Activated B cell treated with CpG ODN at 0.5 μM for 24 hours (primary cell): ENCODE results near the gene PREP. TPM values are rescaled to one million over a fixed set of nuclear protein-coding genes. Genes with fewer than 3 reads are reported as not detected.
"Not testable (repeated sequence)": the region's sequence is repeated elsewhere in the genome, so short reads cannot be mapped to it uniquely, and the experiment has no call there.

Experiments
- ATAC-seq: fragments of 200-7000 bp; cut with Tn5 transposase; one replicate; pipeline ENCODE4 v1.10.0; 2021; ENCODE audit warnings: low read depth, mild to moderate bottlenecking, moderate library complexity
- CTCF ChIA-PET: fragments of 350-600 bp; sonication (Branson Sonifier 250); formaldehyde crosslinking; loops from one replicate; lab custom pipeline; 2021; ENCODE audit warnings: antibody characterized with exemption; lab: Charles Lee
- POLR2A ChIA-PET: fragments of 350-600 bp; sonication (Branson Sonifier 250); formaldehyde crosslinking; loops from one replicate; lab custom pipeline; 2021; ENCODE audit warnings: antibody characterized with exemption; lab: Charles Lee
- DNase-seq: peaks from one replicate; pipeline ENCODE4 v3.0.0; 2022
- H3K27ac Mint-ChIP-seq: one replicate; pipeline ENCODE4 v1.8.0; 2020; ENCODE audit warnings: mixed read lengths
- H3K27me3 Mint-ChIP-seq: one replicate; pipeline ENCODE4 v1.8.0; 2021; ENCODE audit warnings: mixed read lengths
- H3K36me3 Mint-ChIP-seq: one replicate; pipeline ENCODE4 v1.8.0; 2021; ENCODE audit warnings: low read depth, mixed read lengths
- H3K4me1 Mint-ChIP-seq: one replicate; pipeline ENCODE4 v1.8.0; 2021; ENCODE audit warnings: mixed read lengths
- H3K4me3 Mint-ChIP-seq: one replicate; pipeline ENCODE4 v1.8.0; 2020; ENCODE audit warnings: mild to moderate bottlenecking, mixed read lengths
- H3K9me3 Mint-ChIP-seq: one replicate; pipeline ENCODE4 v1.8.0; 2020; ENCODE audit warnings: mixed read lengths
- intact Hi-C: fragments of 100-400 bp; cut with micrococcal nuclease; formaldehyde crosslinking; loops from one replicate; pipeline ENCODE4 v1.15.1; 2024
- total RNA-seq: library from RNA; stranded (reverse); gene quantifications from 2 replicates; pipeline ENCODE4 v1.2.3, GENCODE V29; 2022
- TF ChIP-seq, protein P1 (sequence below): fragments of 200-600 bp; IDR thresholded peaks from one replicate; pipeline ENCODE4 v1.8.0; 2022; ENCODE audit warnings: antibody characterized with exemption, mild to moderate bottlenecking

Gene PREP
- total RNA-seq, 1 donor from 2014 or later = 31.1 TPM

DNA sequence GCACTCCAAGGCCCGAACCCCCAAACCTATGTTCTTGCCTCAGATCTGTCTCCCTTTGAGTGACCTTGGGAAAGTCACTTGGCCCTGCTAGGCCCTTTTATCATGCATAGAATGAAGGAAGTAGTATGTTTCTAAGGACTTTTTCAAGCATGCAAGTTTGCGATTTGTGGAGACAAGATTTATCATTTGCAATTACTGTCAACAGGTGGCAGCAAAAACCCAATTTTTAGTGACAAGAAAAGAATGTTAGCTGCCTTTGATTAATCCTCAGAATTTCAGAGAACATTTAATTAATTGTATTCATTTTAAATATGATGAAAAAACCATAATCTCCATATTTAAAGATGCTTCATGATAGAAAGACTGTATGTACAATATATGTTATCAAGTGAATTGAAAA is 28.3 kb upstream of the PREP start:
- DNase-seq (no peak), ATAC-seq (no peak)
- no peak overlapping the region for H3K4me3 Mint-ChIP-seq
- intact Hi-C loops = loop anchor here (1.0 to 5.0 kb wide), 5 partner anchors 302 to 1136 kb away; no protein-coding TSS in a partner anchor
- CTCF ChIA-PET = interaction anchor here (0.8 to 3.7 kb wide), 12 partner anchors 9 to 871 kb away, joined by 3 to 29 read pairs (median 6); no protein-coding TSS in a partner anchor
- H3K4me1 Mint-ChIP-seq = no peaks in the 10 kb centered on the region
- peaks cover 8% of the 10 kb centered on the region for H3K27me3 Mint-ChIP-seq
- TF ChIP-seq, protein P1, sequence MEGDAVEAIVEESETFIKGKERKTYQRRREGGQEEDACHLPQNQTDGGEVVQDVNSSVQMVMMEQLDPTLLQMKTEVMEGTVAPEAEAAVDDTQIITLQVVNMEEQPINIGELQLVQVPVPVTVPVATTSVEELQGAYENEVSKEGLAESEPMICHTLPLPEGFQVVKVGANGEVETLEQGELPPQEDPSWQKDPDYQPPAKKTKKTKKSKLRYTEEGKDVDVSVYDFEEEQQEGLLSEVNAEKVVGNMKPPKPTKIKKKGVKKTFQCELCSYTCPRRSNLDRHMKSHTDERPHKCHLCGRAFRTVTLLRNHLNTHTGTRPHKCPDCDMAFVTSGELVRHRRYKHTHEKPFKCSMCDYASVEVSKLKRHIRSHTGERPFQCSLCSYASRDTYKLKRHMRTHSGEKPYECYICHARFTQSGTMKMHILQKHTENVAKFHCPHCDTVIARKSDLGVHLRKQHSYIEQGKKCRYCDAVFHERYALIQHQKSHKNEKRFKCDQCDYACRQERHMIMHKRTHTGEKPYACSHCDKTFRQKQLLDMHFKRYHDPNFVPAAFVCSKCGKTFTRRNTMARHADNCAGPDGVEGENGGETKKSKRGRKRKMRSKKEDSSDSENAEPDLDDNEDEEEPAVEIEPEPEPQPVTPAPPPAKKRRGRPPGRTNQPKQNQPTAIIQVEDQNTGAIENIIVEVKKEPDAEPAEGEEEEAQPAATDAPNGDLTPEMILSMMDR = no peak
- no peaks in the 10 kb centered on the region for H3K9me3 Mint-ChIP-seq
- POLR2A ChIA-PET = no interaction called here
- no peaks in the 10 kb centered on the region for H3K36me3 Mint-ChIP-seq
- H3K27ac Mint-ChIP-seq = no peak overlapping the region

DNA sequence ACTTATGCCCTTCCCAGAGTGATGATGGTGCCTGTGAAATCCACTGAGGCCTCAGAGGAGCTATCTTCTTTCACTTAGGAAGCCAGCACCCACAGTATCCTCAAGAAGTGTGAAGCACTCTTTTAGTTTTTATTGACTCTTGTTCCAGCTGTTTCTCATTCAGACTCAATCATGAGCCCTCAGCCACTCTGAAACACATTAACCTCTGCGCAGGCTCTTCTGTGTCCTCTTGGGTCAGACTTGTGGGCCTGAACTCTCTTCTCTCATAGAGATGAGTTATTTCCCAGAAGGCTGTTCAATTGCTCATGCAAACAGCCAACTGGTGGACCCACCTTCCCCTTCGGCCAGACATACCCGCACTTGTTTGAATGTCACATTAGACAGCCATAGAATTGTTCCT is 27.8 kb upstream of the PREP start:
- Mint-ChIP-seq H3K4me3 (no peak overlapping the region), H3K9me3 (no peaks in the 10 kb centered on the region), H3K27me3 (peaks cover 5% of the 10 kb centered on the region), H3K27ac (no peak overlapping the region), H3K4me1 (no peaks in the 10 kb centered on the region), H3K36me3 (no peaks in the 10 kb centered on the region)
- ATAC-seq (no peak), DNase-seq (no peak)
- TF ChIP-seq, protein P1 = no peak
- CTCF ChIA-PET = interaction anchor here (0.9 to 3.7 kb wide), 8 partner anchors 9 to 871 kb away, joined by 3 to 29 read pairs (median 6); no protein-coding TSS in a partner anchor
- intact Hi-C loops = loop anchor here (1.0 to 5.0 kb wide), 5 partner anchors 302 to 1137 kb away; no protein-coding TSS in a partner anchor
- POLR2A ChIA-PET = no interaction called here

DNA sequence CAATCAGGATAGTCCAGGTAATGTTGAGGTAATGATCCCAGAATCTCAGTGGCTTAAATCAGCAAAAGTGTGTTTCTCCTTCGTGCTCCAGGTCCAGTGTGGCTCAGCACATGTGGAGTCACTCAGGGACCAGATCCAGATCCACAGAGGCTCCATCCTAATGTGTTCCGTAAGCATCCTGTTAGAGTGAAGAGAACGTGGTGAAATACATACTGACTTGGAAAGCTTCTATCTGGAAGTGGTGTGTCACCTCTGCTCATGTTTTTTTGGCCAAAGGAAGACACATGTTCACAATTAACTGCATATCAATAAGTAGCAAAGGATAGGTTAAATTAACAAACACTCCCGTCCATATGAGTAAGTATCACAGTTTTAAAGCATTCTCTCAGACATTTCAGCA is 26.8 kb upstream of the PREP start:
- Mint-ChIP-seq H3K4me3 (no peak overlapping the region), H3K27me3 (peaks cover 3% of the 10 kb centered on the region), H3K4me1 (no peaks in the 10 kb centered on the region), H3K36me3 (no peaks in the 10 kb centered on the region), H3K9me3 (no peaks in the 10 kb centered on the region), H3K27ac (no peak overlapping the region)
- CTCF ChIA-PET = interaction anchor here (0.9 to 3.7 kb wide), 3 partner anchors 8 to 872 kb away, joined by 3 to 29 read pairs (median 11); no protein-coding TSS in a partner anchor
- ATAC-seq = no peak
- POLR2A ChIA-PET = no interaction called here
- TF ChIP-seq, protein P1 = no peak
- intact Hi-C loops = loop anchor here (2.0 to 10.0 kb wide), 4 partner anchors 303 to 1138 kb away; no protein-coding TSS in a partner anchor
- no peak for DNase-seq

DNA sequence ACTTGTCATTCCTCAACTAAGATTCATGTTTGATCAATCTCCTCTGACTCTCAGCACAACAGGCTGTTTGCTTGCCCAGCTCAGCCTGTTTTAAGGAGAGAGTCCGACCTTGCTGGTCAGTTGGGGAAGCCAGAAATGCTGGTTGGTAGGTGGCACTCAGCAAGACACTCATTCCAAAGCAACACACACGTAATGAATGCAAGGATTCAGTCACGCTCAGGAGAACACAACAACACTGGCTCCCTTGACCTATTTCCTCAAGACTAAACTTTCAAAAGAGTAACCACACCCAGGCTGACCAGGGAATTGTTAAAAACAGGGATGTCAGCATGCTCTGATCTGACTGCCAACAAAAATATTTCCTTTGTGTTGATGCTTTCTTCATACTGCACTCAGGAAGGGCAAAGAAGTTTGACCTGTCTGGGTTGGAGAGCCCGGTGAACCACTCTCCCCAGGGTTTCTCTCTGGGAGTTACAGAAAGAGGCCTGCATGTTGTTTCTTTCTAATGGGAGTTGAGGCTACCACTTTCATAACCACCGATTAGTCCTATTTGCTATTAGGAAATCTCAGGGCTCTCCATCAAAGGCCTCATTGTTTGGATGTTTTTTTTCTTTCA is 25.6 kb upstream of the PREP start:
- H3K4me1 Mint-ChIP-seq = no peaks in the 10 kb centered on the region
- POLR2A ChIA-PET = no interaction called here
- no peaks in the 10 kb centered on the region for H3K36me3 Mint-ChIP-seq
- ATAC-seq (no peak), DNase-seq (no peak)
- intact Hi-C loops = loop anchor here (10.0 kb wide), 1 partner anchor 744 kb away; no protein-coding TSS in a partner anchor
- H3K27ac Mint-ChIP-seq = no peak overlapping the region
- no peak overlapping the region for H3K4me3 Mint-ChIP-seq
- H3K27me3 Mint-ChIP-seq = peaks cover 2% of the 10 kb centered on the region
- H3K9me3 Mint-ChIP-seq = no peaks in the 10 kb centered on the region
- CTCF ChIA-PET = no interaction called here
- TF ChIP-seq, protein P1 = no peak

DNA sequence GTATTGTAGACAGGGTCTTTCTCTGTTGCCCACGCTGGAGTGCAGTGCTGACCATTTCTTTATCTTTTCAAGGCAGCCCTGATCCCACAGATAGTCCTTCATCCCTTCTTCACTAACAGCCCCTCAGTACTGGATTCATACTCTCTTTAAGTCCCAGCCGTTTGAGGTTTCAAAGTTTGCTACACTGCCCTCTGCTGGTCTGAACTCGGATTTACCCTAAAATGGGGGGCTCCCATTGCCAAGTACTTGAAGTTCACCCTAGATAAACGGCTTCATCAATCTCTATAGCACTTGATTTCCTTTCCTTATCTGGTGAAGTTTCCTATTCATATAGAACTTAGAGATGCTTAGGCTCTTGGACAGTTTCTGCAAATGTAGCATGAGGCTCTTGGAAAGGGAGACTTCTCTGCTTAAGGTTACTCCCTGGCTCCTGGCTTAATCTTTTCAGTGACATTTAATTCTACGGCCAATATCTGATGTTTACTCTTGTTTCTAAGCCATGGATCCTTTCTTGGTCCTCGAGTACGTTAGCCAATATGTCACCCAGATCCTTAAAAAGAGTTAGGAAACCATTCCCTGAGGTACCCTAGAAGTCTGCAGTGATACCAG is 21.4 kb upstream of the PREP start:
- ChIA-PET CTCF (interaction anchor here (1.9 to 2.9 kb wide), 2 partner anchors 336 kb away, joined by 10 to 33 read pairs; no protein-coding TSS in a partner anchor), POLR2A (no interaction called here)
- Mint-ChIP-seq H3K9me3 (peaks cover 2% of the 10 kb centered on the region), H3K4me1 (no peaks in the 10 kb centered on the region), H3K27me3 (peaks cover 4% of the 10 kb centered on the region), H3K4me3 (no peak overlapping the region), H3K36me3 (no peaks in the 10 kb centered on the region), H3K27ac (no peak overlapping the region)
- ATAC-seq (peak; percentile 57), DNase-seq (no peak)
- TF ChIP-seq, protein P1 = peak; percentile 79
- intact Hi-C loops = loop anchor here (1.0 to 10.0 kb wide), 2 partner anchors 337 to 739 kb away; no protein-coding TSS in a partner anchor

DNA sequence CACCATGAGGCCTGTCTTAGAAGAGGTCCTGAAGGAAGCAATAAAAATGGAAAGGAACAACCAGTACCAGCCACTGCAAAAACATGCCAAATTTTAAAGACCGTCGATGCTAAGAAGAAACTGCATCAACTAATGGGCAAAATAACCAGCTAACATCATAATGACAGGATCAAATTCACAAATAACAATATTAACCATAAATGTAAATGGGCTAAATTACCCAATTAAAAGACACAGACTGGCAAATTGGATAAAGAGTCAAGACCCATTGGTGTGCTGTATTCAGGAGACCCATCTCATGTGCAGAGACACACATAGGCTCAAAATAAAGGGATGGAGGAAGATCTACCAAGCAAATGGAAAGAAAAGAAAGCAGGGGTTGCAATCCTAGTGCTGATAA is 14.1 kb upstream of the PREP start:
- H3K9me3 Mint-ChIP-seq = peaks cover 17% of the 10 kb centered on the region
- intact Hi-C loops, POLR2A ChIA-PET, ATAC-seq, H3K36me3 Mint-ChIP-seq, H3K4me3 Mint-ChIP-seq, DNase-seq, CTCF ChIA-PET, H3K27ac Mint-ChIP-seq, H3K4me1 Mint-ChIP-seq: not testable (repeated sequence)
- peaks cover 34% of the 10 kb centered on the region for H3K27me3 Mint-ChIP-seq
